HepG2 (cell line): Measurements from ENCODE around the gene PLRG1. TPM values are rescaled to one million over a fixed set of nuclear protein-coding genes. Genes with fewer than 3 reads are reported as not detected.

Experiments used
- ARHGAP35 ChIP-seq: sonication (generic); formaldehyde crosslinking; IDR thresholded peaks from 2 replicates; pipeline ENCODE4 v1.9.0; 2022; ENCODE audit warnings: mild to moderate bottlenecking, inconsistent platforms, moderate library complexity, missing genetic modification reagents, borderline replicate concordance
- CBX5 ChIP-seq: sonication (generic); formaldehyde crosslinking; IDR thresholded peaks from 2 replicates; pipeline ENCODE4 v1.4.0; 2020; ENCODE audit warnings: missing genetic modification reagents, borderline replicate concordance
- CHCHD3 ChIP-seq: sonication (generic); formaldehyde crosslinking; IDR thresholded peaks from 2 replicates; pipeline ENCODE4 v1.8.0; 2022; ENCODE audit warnings: mild to moderate bottlenecking, missing genetic modification reagents, moderate library complexity
- E2F5 ChIP-seq: sonication (generic); formaldehyde crosslinking; conservative IDR thresholded peaks from 2 replicates; pipeline ENCODE4 v1.4.0; 2020; ENCODE audit warnings: missing genetic modification reagents
- EEA1 ChIP-seq: sonication (generic); formaldehyde crosslinking; IDR thresholded peaks from 2 replicates; pipeline ENCODE4 v1.5.1; 2020; ENCODE audit warnings: mild to moderate bottlenecking, missing genetic modification reagents, borderline replicate concordance
- FOXO4 ChIP-seq: sonication (generic); formaldehyde crosslinking; conservative IDR thresholded peaks from 2 replicates; pipeline ENCODE4 v1.8.1; 2023; ENCODE audit warnings: missing genetic modification reagents
- HES4 ChIP-seq: sonication (generic); formaldehyde crosslinking; IDR thresholded peaks from 2 replicates; pipeline ENCODE4 v1.9.0; 2021; ENCODE audit warnings: mild to moderate bottlenecking, missing genetic modification reagents, borderline replicate concordance
- KAT8 ChIP-seq: IDR thresholded peaks from 2 replicates; pipeline ENCODE4 v1.6.1; 2016; ENCODE audit warnings: missing genetic modification reagents, missing compliant biosample characterization
- LCORL ChIP-seq, 2 experiments: fragments of 450-650 bp in 1 of 2; sonication (generic) in 1 of 2; formaldehyde crosslinking in 1 of 2; IDR thresholded peaks; 2 replicates each; pipeline versions ENCODE4 v1.5.0 to v1.6.1; 2017 to 2020; ENCODE audit warnings: antibody characterized with exemption in 1 of 2, missing genetic modification reagents in 1 of 2
- NFE2L2 ChIP-seq: fragments of 150-350 bp; IDR thresholded peaks from 2 replicates; pipeline ENCODE4 v1.6.1; 2014; ENCODE audit warnings: low read length
- NRL ChIP-seq: sonication (generic); formaldehyde crosslinking; IDR thresholded peaks from 2 replicates; pipeline ENCODE4 v1.5.0; 2020; ENCODE audit warnings: missing genetic modification reagents, mild to moderate bottlenecking, moderate library complexity, borderline replicate concordance
- PCBP2 ChIP-seq: fragments of 200-400 bp; formaldehyde crosslinking; optimal IDR thresholded peaks from 2 replicates; pipeline ENCODE3; 2018; ENCODE audit warnings: low read length, low read depth; ENCODE audit not compliant: poor library complexity, severe bottlenecking
- PLRG1 ChIP-seq: fragments of 450-650 bp; conservative IDR thresholded peaks from 2 replicates; pipeline ENCODE4 v1.6.1; 2016
- POLR2G ChIP-seq: fragments of 200-400 bp; formaldehyde crosslinking; IDR thresholded peaks from 2 replicates; pipeline ENCODE4 v1.6.1; 2018; ENCODE audit warnings: mild to moderate bottlenecking, low read depth, low read length, moderate library complexity
- PRDM10 ChIP-seq: sonication (generic); formaldehyde crosslinking; IDR thresholded peaks from 2 replicates; pipeline ENCODE4 v1.4.0; 2020; ENCODE audit warnings: low read depth, missing genetic modification reagents
- RARA ChIP-seq: IDR thresholded peaks from 2 replicates; pipeline ENCODE4 v1.6.1; 2016; ENCODE audit warnings: missing genetic modification reagents, missing compliant biosample characterization
- SMAD3 ChIP-seq: sonication (generic); formaldehyde crosslinking; IDR thresholded peaks from 2 replicates; pipeline ENCODE4 v1.4.0; 2020; ENCODE audit warnings: missing genetic modification reagents
- ZNF143 ChIP-seq: sonication (generic); formaldehyde crosslinking; IDR thresholded peaks from 2 replicates; pipeline ENCODE4 v1.4.0; 2020; ENCODE audit warnings: missing genetic modification reagents
- ZNF225 ChIP-seq: sonication (generic); formaldehyde crosslinking; IDR thresholded peaks from 2 replicates; pipeline ENCODE4 v1.4.0; 2020; ENCODE audit warnings: mild to moderate bottlenecking, missing genetic modification reagents
- ZNF292 ChIP-seq: sonication (generic); formaldehyde crosslinking; IDR thresholded peaks from 2 replicates; pipeline ENCODE4 v1.8.1; 2022; ENCODE audit warnings: mild to moderate bottlenecking, low read depth, missing genetic modification reagents, borderline replicate concordance
- ZNF430 ChIP-seq: sonication (generic); formaldehyde crosslinking; IDR thresholded peaks from 2 replicates; pipeline ENCODE4 v1.9.0; 2021; ENCODE audit warnings: mild to moderate bottlenecking, missing genetic modification reagents
- ZNF446 ChIP-seq: sonication (generic); formaldehyde crosslinking; IDR thresholded peaks from 2 replicates; pipeline ENCODE4 v1.5.0; 2020; ENCODE audit warnings: mild to moderate bottlenecking, missing genetic modification reagents
- ZNF546 ChIP-seq: sonication (generic); formaldehyde crosslinking; conservative IDR thresholded peaks from 2 replicates; pipeline ENCODE4 v1.8.1; 2023; ENCODE audit warnings: mild to moderate bottlenecking, missing genetic modification reagents
- ZNF678 ChIP-seq: sonication (generic); formaldehyde crosslinking; IDR thresholded peaks from 2 replicates; pipeline ENCODE4 v1.4.0; 2020; ENCODE audit warnings: mild to moderate bottlenecking, missing genetic modification reagents
- polyA plus RNA-seq, 8 experiments: library from polyadenylated mRNA; depleted of rRNA in 3 of 8; stranded (reverse) in 7 of 8; unstranded in 1 of 8; fragments of >200 nt; fragmentation: Illumina TruSeq in 4 of 8; extraction: Trizol in 4 of 8; gene quantifications; 2 replicates each; pipeline versions ENCODE4 v1.2.1 to v1.2.3, GENCODE V29; 2011 to 2016; ENCODE audit warnings: low read depth in 4 of 8, missing spikeins in 1 of 8, mixed read lengths in 1 of 8; ENCODE audit not compliant: insufficient read depth in 1 of 8
- total RNA-seq, 5 experiments: library from RNA; depleted of rRNA; stranded (reverse); fragments of >200 nt; fragmentation: Illumina TruSeq; extraction: Trizol; gene quantifications; 2 replicates each; pipeline ENCODE4 v1.2.3, GENCODE V29; 2016; ENCODE audit warnings: low read depth in 1 of 5

The PLRG1 gene
- total and polyA plus RNA-seq, 2 of the 13 experiments (the other 11 are each of a cell fraction or from before 2014, with no cell fraction given): 77.3 to 110 TPM

- TF ChIP-seq ZNF292 (CRISPR knock-in tag) (no peak), SMAD3 (CRISPR knock-in tag) (peak; percentile 97), PRDM10 (CRISPR knock-in tag) (no peak), FOXO4 (CRISPR knock-in tag) (no peak), POLR2G (no peak), KAT8 (peak; percentile 72), E2F5 (CRISPR knock-in tag) (no peak), ZNF446 (no peak), PLRG1 (no peak), CBX5 (0 out of 2 replicates have a peak, but pooled peaks have one; percentile 27), ZNF430 (CRISPR knock-in tag) (no peak), EEA1 (CRISPR knock-in tag) (no peak), RARA (CRISPR knock-in tag) (peak; percentile 96), PCBP2 (no peak), LCORL (IDR thresholded peaks at IDR 0.05) (peak; percentile 67), LCORL (CRISPR knock-in tag; IDR thresholded peaks at IDR 0.05) (peak; percentile 72; the same call in 1 of the 2 replicates), ZNF143 (CRISPR knock-in tag) (no peak), ZNF678 (CRISPR knock-in tag) (no peak), NRL (no peak), NFE2L2 (no peak), ZNF225 (CRISPR knock-in tag) (no peak), HES4 (no peak), ARHGAP35 (CRISPR knock-in tag) (no peak), ZNF546 (no peak), CHCHD3 (CRISPR knock-in tag) (no peak)
These were observed 27.1 kb upstream of the PLRG1 start (continued) for GRCh38 chr4:154577324-154577723.
